Fibroblast of lung (primary cell): ENCODE results near the gene THEMIS2. TPM values are rescaled to one million over a fixed set of nuclear protein-coding genes. Genes with fewer than 3 reads are reported as not detected.

ENCODE experiments used
- DNase-seq, 2 donors: peaks; one replicate each; pipeline versions ENCODE4 v3.0.0 to v3.0.0-alpha.2; 2010; ENCODE audit warnings: low read depth in 2 of 2
- H2AFZ ChIP-seq: 2 replicates; pipeline ENCODE4 v1.5.1; 2012; ENCODE audit warnings: low read length, control low read depth, inconsistent platforms
- H3K27ac ChIP-seq: 2 replicates; pipeline ENCODE4 v1.5.1; 2011; ENCODE audit warnings: low read length, control low read depth; ENCODE audit not compliant: insufficient read depth
- H3K27me3 ChIP-seq: 2 replicates; pipeline ENCODE4 v1.5.1; 2011; ENCODE audit warnings: mild to moderate bottlenecking, low read length; ENCODE audit not compliant: control insufficient read depth, insufficient read depth
- H3K36me3 ChIP-seq: 2 replicates; pipeline ENCODE4 v1.5.1; 2011; ENCODE audit warnings: low read length; ENCODE audit not compliant: control insufficient read depth, insufficient read depth
- H3K4me1 ChIP-seq: 2 replicates; pipeline ENCODE4 v1.5.1; 2011; ENCODE audit warnings: low read length; ENCODE audit not compliant: control insufficient read depth, insufficient read depth; ENCODE audit errors: extremely low read depth
- H3K4me2 ChIP-seq: 2 replicates; pipeline ENCODE4 v1.5.1; 2011; ENCODE audit warnings: low read length, control low read depth; ENCODE audit not compliant: insufficient read depth; ENCODE audit errors: extremely low read depth
- H3K4me3 ChIP-seq, 4 experiments: fragments of 200-600 bp in 1 of 4; sonication (generic) in 1 of 4; replicated peaks in 1 of 4; 2 replicates each; pipeline ENCODE4 v1.5.1; 2011 to 2016; ENCODE audit warnings: low read length in 4 of 4, low read depth in 3 of 4, mild to moderate bottlenecking in 3 of 4, control low read depth in 2 of 4, inconsistent platforms in 1 of 4, mixed read lengths in 1 of 4; ENCODE audit not compliant: insufficient read depth in 1 of 4; ENCODE audit errors: control extremely low read depth in 1 of 4
- H3K79me2 ChIP-seq: 2 replicates; pipeline ENCODE4 v1.5.1; 2012; ENCODE audit warnings: mild to moderate bottlenecking, low read length, inconsistent platforms; ENCODE audit not compliant: control insufficient read depth, insufficient read depth
- H3K9ac ChIP-seq: 2 replicates; pipeline ENCODE4 v1.5.1; 2011; ENCODE audit warnings: mild to moderate bottlenecking, low read length, control low read depth; ENCODE audit not compliant: insufficient read depth
- H3K9me3 ChIP-seq: 2 replicates; pipeline ENCODE4 v1.5.1; 2012; ENCODE audit warnings: low read depth, low read length; ENCODE audit not compliant: control insufficient read depth, insufficient read depth
- H4K20me1 ChIP-seq: 2 replicates; pipeline ENCODE4 v1.5.1; 2011; ENCODE audit warnings: low read length; ENCODE audit not compliant: control insufficient read depth, insufficient read depth; ENCODE audit errors: extremely low read depth
- CTCF ChIP-seq, 2 donors: IDR thresholded peaks in 1 of 2; conservative IDR thresholded peaks in 1 of 2; 1 replicate in 1 of 2; 2 replicates in 1 of 2; pipeline ENCODE4 v1.5.1; 2011 to 2012; ENCODE audit warnings: low read length in 2 of 2, control low read depth in 1 of 2, inconsistent platforms in 1 of 2, low read depth in 1 of 2, mild to moderate bottlenecking in 1 of 2
- EZH2 ChIP-seq: IDR thresholded peaks from 2 replicates; pipeline ENCODE4 v1.5.1; 2012; ENCODE audit warnings: low read length, control low read depth, mild to moderate bottlenecking; ENCODE audit errors: missing control alignments
- polyA plus RNA-seq, 2 donors: library from polyadenylated mRNA; depleted of rRNA in 1 of 2; stranded (reverse) in 1 of 2; unstranded in 1 of 2; fragments of >200 nt; gene quantifications; 2 replicates each; pipeline ENCODE4 v1.2.1, GENCODE V29; 2011 to 2012; ENCODE audit warnings: missing spikeins in 1 of 2
- total RNA-seq: library from RNA; depleted of rRNA; stranded (reverse); fragments of >200 nt; gene quantifications from 2 replicates; pipeline ENCODE4 v1.2.1, GENCODE V29; 2014

The THEMIS2 gene
- total and polyA plus RNA-seq, 2 donors (not counting 1 experiment from before 2014, with no cell fraction given) = 4.0 to 43.6 TPM

GRCh38 chr1:27858072-27858948, 14.0 kb upstream of the THEMIS2 start:
- Histone ChIP-seq H3K36me3 (no peaks in the 10 kb centered on the region), H3K4me3 (no peak overlapping the region), H4K20me1 (no peaks in the 10 kb centered on the region), H3K27me3 (no peaks in the 10 kb centered on the region), H3K9me3 (no peaks in the 10 kb centered on the region), H2AFZ (peak overlapping the region; percentile 66), H3K27ac (no peak overlapping the region), H3K4me2 (peak overlapping the region; percentile 44), H3K79me2 (no peaks in the 10 kb centered on the region), H3K4me1 (peaks cover 6% of the 10 kb centered on the region), H3K9ac (no peak overlapping the region)
- peak; percentile 68 to 88 for DNase-seq
- TF ChIP-seq CTCF (conservative IDR thresholded peaks at IDR 0.05 in 1 of 2, IDR thresholded peaks at IDR 0.05 in 1 of 2; ENCODE audit: low read depth in 1 of 2, low read length in 2 of 2) (peak; percentile 99), EZH2 (no peak)

- Histone ChIP-seq H4K20me1 (no peaks in the 10 kb centered on the region), H3K4me3 (no peak overlapping the region), H3K27me3 (no peaks in the 10 kb centered on the region), H3K36me3 (no peaks in the 10 kb centered on the region), H3K9ac (no peak overlapping the region), H3K9me3 (no peaks in the 10 kb centered on the region), H3K4me1 (peaks cover 6% of the 10 kb centered on the region), H3K27ac (no peak overlapping the region), H2AFZ (no peak overlapping the region), H3K4me2 (no peak overlapping the region), H3K79me2 (no peaks in the 10 kb centered on the region)
- TF ChIP-seq EZH2 (no peak), CTCF (conservative IDR thresholded peaks at IDR 0.05 in 1 of 2, IDR thresholded peaks at IDR 0.05 in 1 of 2; ENCODE audit: low read depth in 1 of 2, low read length in 2 of 2) (no peak)
- no peak for DNase-seq
These were observed 13.3 kb upstream of the THEMIS2 start for GRCh38 chr1:27858949-27859576.

- Histone ChIP-seq H3K9me3 (no peaks in the 10 kb centered on the region), H3K4me3 (no peak overlapping the region), H3K36me3 (no peaks in the 10 kb centered on the region), H4K20me1 (no peaks in the 10 kb centered on the region), H3K27ac (no peak overlapping the region), H3K9ac (no peak overlapping the region), H3K4me1 (peaks cover 6% of the 10 kb centered on the region), H2AFZ (no peak overlapping the region), H3K79me2 (no peaks in the 10 kb centered on the region), H3K27me3 (no peaks in the 10 kb centered on the region), H3K4me2 (no peak overlapping the region)
- DNase-seq = no peak
- no peak for TF ChIP-seq CTCF (conservative IDR thresholded peaks at IDR 0.05 in 1 of 2, IDR thresholded peaks at IDR 0.05 in 1 of 2; ENCODE audit: low read depth in 1 of 2, low read length in 2 of 2)
- TF ChIP-seq EZH2 = no peak
These were observed 10.9 kb upstream of the THEMIS2 start for GRCh38 chr1:27861436-27861835.
